GM19397 (cell line): ENCODE measurements around the gene SERPING1.

Experiments
- ATAC-seq: cut with Tn5 transposase; IDR thresholded peaks from one replicate; pipeline ENCODE4 v1.9.1; 2021; ENCODE audit warnings: mild to moderate bottlenecking, moderate library complexity; ENCODE audit not compliant: unreplicated experiment

The SERPING1 gene

GRCh38 chr11:57596266-57596885, 1.1 kb upstream of the SERPING1 start:
- no peak for ATAC-seq

DNA sequence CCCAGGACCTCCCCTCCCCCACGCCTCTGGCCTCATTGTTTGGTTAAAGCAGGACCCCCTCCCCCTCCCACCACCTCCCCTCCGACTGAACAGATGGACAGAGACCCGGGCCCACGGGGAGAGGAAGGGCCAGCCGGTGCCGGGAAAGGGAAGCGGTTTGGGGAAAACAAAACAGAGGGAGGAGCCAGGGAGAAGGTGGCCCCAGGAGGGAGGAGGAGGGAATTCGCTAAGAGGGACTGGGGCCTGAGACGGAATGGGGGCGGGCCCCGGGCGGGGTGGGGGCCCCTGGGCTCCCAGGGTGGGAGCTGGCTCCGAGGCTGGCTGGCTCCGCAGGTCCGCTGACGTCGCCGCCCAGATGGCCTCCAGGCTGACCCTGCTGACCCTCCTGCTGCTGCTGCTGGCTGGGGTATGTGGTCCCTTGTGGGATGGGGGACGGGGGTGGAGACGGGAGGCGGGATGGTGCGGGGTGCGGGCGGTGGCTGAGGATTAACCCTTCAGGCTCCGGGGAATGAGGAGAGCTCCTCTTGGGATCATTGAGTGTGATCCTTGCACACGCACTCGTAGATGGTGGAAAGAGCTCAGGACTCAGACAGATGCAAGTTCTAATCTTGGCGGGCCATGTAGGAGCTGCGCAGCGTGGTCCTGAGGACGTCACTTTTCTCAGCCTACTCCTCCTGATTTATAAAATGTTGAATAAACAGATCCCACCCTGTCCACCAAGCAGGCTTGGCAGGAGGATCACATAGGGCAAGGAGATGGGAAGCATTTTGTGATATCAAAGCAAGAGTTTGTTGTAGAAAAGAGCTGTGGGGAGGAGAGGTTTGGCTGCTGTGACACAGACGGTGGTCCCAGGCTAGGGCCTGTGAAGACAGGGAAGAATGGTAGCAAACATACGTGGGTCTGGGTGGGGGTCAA, 688 bp downstream of the SERPING1 start:
- no peak for ATAC-seq

- no peak for ATAC-seq
These were observed 1.3 kb downstream of the SERPING1 start for GRCh38 chr11:57598831-57599155.

DNA sequence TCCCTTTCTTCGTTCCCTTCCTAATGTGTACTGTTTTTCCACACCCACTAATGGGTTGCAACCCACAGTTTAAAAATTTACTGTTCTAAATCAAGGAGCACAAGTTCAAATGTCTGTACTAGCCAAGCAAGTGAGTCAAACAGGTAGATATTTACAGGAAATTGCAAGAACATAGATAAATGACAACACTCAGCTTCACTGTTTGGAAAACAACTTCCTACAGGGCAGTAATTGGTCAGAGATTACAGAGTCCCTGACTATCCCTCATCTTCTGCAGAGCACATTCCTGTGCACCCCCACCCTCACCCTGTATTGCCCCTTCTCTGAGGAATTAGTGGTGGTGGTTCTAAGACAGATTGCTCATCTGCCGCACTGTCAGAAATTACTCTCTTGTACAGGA, 1.9 kb downstream of the SERPING1 start:
- ATAC-seq, result no peak

DNA sequence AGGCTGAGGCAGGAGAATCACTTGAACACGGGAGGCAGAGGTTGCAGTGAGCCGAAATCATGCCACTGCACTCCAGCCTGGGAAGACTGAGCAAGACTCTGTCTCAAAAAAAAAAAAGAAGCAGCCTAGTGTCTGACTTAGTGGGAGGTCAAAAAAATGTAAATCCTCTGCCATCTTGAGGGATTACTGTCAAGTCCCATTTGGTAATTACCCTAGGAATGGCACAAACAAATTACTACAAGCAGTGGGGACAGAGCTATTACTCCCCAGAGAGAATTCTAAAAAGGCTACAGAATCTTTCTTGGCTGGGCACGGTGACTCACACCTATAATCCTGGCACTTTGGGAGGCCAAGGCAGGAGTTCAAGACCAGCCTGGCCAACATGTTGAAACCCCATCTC, 3.8 kb downstream of the SERPING1 start:
- ATAC-seq, result no peak

DNA sequence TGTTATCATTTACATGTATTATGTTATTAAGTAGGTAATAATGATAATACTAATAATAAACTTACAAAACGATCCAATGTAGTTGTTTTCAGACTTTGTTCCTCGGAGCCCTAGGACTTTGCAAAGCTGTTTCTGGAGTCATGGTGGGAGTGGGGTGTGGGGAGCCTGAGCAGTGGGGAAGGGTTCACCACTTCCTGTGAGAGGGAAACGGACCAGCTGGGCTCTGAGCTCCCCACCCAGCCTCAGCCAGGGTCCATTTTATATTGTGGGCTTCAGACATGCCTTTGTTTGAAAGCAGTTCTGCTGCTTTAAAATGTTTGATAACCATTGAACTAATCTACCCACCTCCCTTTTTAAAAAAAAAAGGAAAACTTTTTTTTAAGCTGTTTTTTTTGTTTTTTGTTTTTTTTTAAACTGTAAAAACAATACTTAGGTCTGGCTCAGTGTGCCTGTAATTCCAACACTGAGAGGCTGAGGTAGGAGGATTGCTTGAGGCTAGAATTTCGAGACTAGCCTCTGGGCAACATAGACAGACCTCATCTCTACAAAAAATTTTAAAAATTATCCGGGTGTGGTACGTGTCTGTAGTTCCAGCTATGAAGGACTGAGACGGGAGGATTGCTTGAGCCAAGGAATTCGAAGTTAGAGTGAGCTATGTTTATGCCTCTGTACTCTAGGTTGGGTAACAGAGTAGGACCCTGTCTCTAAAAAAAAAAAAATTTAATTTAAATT, 7.0 kb downstream of the SERPING1 start:
- no peak for ATAC-seq

DNA sequence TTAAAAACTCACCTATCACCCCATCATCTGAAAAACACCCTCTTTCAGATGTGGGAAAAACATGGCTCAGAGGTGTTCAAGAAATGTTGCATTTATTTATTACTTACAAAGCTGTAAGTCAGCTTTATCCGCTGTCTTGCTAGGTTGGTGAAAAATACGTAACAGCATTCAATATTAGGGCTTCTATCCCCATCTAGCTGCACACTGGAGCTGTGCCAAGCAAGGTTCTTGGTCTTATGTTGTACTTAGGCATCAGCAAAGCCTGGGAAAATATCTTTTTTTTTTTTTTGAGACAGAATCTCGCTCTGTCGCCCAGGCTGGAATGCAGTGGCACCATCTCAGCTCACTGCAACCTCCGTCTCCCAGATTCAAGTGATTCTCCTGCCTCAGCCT, 7.5 kb downstream of the SERPING1 start:
- ATAC-seq, result no peak

DNA sequence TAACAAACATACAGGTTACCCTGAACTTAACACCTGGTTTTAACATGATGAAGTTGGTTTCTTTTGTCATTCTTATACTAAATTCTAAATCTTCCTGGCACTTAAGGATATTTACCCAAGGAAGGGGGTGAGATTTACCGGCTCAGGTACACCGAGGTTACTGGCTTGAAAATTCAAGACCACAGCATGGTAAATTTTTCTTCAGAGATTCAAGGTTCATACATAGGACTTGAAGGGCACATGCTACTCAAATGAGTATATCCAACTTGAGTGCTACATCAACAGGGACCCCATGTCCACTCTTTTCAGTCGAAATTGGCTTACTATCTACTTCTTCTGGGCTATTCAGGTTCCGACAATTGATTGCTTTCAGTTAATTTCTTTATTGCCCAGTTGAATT, 12.7 kb downstream of the SERPING1 start:
- no peak for ATAC-seq

GRCh38 chr11:57614234-57614772, 16.8 kb downstream of the SERPING1 start:
- ATAC-seq, result no peak

DNA sequence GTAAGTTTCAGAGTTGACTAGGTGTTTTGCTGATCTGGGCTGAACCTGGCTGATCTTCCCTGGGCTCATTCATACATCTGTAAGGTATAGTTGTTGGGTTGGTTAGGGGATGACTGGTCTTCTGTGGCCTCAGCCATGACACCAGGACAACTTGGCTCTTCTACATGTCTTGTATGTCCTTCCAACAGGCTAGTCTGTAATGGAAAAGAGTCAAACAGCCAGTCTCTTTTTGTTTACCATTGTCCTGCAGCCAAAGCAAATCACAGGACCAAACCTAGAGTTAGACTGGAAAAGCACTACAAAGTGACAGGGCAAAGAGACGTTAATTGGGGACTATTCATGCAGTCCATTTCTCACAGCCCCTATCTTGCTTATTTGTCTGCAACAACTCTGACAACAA, 17.8 kb downstream of the SERPING1 start:
- no peak for ATAC-seq

DNA sequence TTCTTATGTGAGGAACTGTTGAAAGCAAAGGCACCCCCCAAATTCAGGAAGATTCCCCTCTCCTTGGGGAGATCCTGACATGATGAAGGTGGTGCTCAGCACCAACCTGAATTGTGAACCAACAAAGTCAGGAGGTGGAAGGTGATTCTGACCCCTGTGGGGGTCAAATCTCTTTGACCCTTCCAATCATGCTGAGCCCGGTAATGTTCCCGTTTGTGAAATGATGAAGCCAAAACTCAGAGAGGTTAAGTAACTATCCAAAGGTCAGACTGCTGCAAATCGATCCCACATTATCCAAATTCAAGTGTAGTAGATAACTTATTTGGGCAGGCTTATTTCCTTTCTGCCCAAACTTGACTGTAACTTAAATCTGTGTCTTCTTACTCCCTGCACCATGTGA, 19.1 kb downstream of the SERPING1 start:
- ATAC-seq, result no peak

DNA sequence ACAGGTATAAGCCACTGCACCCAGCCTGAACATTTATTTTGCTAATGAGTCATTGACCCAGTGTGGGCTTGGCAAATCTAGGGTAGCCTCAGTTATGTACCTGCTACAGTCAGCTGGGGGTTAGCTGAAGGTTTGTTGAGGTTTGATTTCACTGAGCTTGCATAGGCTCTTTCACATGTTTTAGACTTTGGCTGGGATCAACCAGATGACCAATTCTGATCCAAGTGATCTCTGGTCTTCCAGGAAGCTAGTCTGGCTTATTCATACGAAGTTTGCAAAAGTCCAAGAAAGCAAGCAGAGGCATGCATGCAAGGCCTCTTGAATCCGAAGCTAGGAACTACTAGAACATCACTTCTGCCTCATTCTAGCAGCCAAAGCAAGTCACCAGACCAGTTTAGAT, 21.0 kb downstream of the SERPING1 start:
- no peak for ATAC-seq

GRCh38 chr11:57619331-57619730, 21.8 kb downstream of the SERPING1 start:
- no peak for ATAC-seq

DNA sequence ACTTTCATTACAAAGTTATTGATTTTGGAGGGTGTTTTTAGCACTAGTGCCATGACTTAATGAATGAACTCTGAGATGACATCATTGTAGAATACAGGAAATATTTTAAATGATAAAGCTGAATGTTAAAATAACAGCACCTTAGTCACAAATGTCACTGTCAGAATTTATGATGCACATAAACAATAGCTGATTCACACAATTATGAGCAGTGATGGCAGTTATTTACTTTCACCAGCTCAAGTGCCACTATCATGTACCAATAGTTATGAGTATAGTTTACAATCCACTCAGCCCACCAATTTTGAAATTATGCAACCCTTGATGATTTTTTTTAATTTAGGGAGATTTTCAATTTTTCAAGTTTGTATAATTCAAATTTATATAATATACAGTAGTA, 23.0 kb downstream of the SERPING1 start:
- no peak for ATAC-seq

DNA sequence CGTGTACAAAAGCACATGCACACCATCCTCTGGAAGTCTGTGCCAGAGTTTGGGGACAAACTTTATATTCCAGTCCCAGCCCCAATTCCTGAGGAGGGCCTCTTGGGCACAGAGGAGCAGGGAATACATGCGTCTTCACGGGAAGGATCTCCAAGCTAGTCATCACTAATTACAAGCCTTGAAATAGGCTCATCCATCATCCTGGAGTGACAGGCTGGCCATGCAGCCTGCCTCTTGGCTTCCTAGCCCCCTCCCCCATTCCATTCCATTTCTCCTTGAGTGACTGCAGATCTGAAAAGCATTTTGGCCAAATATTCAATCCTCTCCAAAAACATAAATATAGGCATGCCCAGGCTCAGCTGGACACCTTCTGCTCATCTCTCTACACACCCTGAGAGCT, 24.8 kb downstream of the SERPING1 start:
- ATAC-seq, result no peak

- no peak for ATAC-seq
These were observed 27.4 kb downstream of the SERPING1 start for GRCh38 chr11:57624864-57625263.

DNA sequence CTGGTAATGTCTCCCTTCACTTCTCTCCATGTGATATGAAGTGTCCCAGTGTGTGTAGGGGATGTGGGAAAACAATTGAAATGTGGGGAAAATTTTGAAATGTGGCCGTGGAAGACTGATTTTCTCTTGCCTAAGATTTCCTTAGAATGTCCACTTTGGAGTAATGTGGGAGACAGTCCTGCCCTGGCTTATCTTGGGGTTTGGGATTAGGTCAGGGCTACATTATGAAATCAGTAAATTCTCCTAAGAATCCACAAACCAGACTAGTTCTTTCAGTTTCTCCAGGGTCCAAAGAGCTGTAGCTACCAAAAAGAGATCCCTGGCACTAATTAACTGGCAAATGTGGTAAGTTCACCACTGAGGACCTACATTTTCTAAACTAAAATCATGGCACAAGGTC, 29.4 kb downstream of the SERPING1 start:
- ATAC-seq, result no peak

DNA sequence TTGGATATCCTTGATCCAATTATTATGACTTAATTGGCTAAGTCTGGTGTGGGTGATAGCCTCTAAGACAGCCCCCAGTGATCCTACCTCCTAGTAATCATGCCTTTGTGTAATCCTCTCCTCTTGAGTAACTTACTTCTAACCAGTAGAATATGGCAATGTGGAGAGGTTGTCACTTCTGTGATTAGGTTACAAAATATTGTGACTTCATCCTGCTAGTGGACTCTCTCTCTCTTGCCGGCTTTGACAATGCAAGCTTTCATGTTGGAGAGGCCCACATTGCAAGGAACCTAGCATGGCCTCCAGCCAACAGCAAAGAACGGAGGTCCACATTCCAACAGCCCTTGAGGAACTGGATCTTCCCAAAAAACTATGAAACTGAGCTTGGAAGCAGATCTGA, 32.7 kb downstream of the SERPING1 start:
- ATAC-seq, result no peak

GRCh38 chr11:57632116-57632515, 34.6 kb downstream of the SERPING1 start:
- no peak for ATAC-seq

- ATAC-seq, result no peak
These were observed 36.0 kb downstream of the SERPING1 start for GRCh38 chr11:57633394-57634070.

DNA sequence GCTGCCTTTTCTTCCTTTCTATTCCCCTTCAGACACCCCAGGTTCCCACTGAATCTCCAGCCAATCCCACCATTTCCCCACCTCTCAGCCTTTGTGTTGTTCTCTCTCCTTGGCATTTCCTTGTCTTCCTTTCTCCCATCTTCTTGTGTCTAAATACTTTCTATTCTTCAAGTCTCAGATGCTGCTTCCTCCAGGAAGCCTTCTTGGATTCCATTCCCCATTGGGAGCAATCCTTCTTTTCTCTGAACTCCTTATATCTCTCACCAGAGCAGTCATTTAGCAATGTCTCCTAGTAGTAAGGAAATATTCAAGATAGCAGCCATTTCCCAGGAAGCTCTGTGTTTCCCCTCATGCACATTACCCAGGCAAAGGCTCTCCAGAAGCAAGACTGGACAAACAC, 36.8 kb downstream of the SERPING1 start:
- ATAC-seq, result no peak
